RWPE2 (cell line): ENCODE results near the gene EEF1G.

Experiments used
- ATAC-seq: fragments of 200-7000 bp; cut with Tn5 transposase; 3 replicates; pipeline ENCODE4 v1.9.1; 2021; ENCODE audit warnings: low read depth
- DNase-seq: peaks from one replicate; pipeline ENCODE4 v3.0.0-alpha.2; 2020; ENCODE audit warnings: low spot score
- H3K27ac ChIP-seq: fragments of 450-650 bp; 2 replicates; pipeline ENCODE4 v1.5.1; 2017; ENCODE audit warnings: mild to moderate bottlenecking; ENCODE audit not compliant: poor library complexity, severe bottlenecking
- H3K27me3 ChIP-seq: fragments of 250-450 bp; sonication (Bioruptor Pico); 2 replicates; pipeline ENCODE4 v1.5.1; 2021; ENCODE audit warnings: mild to moderate bottlenecking, moderate library complexity; ENCODE audit not compliant: insufficient read depth, poor library complexity, severe bottlenecking
- H3K36me3 ChIP-seq: fragments of 250-450 bp; sonication (Bioruptor Pico); 2 replicates; pipeline ENCODE4 v1.5.1; 2020; ENCODE audit warnings: low read depth, mild to moderate bottlenecking, moderate library complexity
- H3K4me1 ChIP-seq: fragments of 250-450 bp; sonication (Bioruptor Pico); 2 replicates; pipeline ENCODE4 v1.5.1; 2021; ENCODE audit warnings: mild to moderate bottlenecking, moderate library complexity; ENCODE audit not compliant: insufficient read depth, poor library complexity, severe bottlenecking
- H3K4me3 ChIP-seq: fragments of 250-450 bp; sonication (Bioruptor Pico); 2 replicates; pipeline ENCODE4 v1.5.1; 2021; ENCODE audit warnings: mild to moderate bottlenecking, moderate library complexity; ENCODE audit not compliant: severe bottlenecking
- H3K9me3 ChIP-seq: fragments of 250-450 bp; sonication (Bioruptor Pico); 2 replicates; pipeline ENCODE4 v1.5.1; 2021; ENCODE audit warnings: mild to moderate bottlenecking, moderate library complexity; ENCODE audit not compliant: severe bottlenecking
- CTCF ChIP-seq: fragments of 450-650 bp; IDR thresholded peaks from one replicate; pipeline ENCODE4 v1.5.1; 2017; ENCODE audit warnings: mild to moderate bottlenecking, moderate library complexity; ENCODE audit not compliant: poor library complexity, severe bottlenecking

The EEF1G gene

DNA sequence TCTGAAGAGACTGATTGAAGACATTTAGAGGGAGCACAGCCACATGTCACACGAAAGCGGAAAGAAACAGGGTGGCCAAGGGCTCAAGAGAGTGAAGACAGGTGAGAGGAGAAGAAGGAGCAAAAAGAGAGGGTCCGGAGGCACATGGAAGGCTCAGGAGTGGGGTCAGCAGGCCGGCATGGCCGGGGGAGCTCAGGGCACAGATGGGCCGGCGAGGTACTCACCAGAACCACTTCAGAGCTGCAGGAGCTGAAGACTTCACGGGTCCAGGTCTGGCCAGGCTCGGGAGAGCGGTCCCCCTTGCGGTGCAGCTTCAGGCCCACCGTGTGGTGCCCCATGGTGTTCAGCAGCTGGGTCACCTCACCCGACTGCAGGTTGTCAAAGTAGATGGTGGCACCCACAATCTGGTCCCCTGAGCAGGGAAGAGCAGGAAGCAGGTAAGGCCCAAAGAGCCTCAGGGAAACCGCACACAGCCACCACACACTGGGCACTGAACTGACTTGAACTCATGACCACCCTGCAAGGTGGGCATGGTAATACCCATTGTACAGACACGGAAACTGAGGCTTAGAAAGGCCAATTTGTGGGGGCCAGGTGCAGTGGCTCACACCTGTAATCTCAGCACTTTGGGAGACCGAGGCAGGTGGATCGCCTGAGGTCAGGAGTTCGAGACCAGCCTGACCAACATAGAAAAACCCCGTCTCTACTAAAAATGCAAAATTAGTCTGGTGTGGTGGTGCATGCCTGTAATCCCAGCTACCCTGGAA lies 38.7 kb downstream of the EEF1G start:
- no peak for DNase-seq
- H3K27me3 ChIP-seq: no peaks in the 10 kb centered on the region
- no peak for TF ChIP-seq CTCF

DNA sequence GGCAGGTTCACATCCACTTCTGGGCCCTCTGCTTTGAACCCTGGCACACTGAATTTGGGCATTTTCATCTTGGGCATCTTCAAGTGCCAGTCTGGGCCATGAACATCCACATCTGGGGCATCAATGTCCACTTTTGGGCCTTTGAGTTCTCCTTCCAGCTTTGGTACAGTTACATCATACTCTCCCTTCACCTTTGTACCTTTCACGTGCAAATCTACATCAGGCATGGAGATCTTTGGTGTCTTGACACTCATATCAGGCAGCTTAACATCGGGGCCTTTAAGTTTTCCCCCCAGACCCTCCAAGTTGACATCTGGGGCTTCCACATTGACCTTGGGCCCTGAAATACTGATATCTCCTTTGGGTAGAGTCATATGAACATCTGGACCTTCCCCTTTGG lies 41.6 kb downstream of the EEF1G start:
- DNase-seq: no peak
- no peak overlapping the region for H3K4me3 ChIP-seq
- H3K27me3 ChIP-seq: no peaks in the 10 kb centered on the region
- no peaks in the 10 kb centered on the region for H3K9me3 ChIP-seq
- no peak for TF ChIP-seq CTCF
- H3K4me1 ChIP-seq: no peaks in the 10 kb centered on the region
- H3K36me3 ChIP-seq: peaks cover 92% of the 10 kb centered on the region
- no peak overlapping the region for H3K27ac ChIP-seq
- ATAC-seq: no peak

More for the DNA sequence above, 38.7 kb downstream of the EEF1G start:
- peaks cover 92% of the 10 kb centered on the region for H3K36me3 ChIP-seq
- ATAC-seq: no peak
- H3K9me3 ChIP-seq: no peaks in the 10 kb centered on the region
- H3K4me3 ChIP-seq: no peak overlapping the region
- peaks cover 18% of the 10 kb centered on the region for H3K4me1 ChIP-seq
- H3K27ac ChIP-seq: no peak overlapping the region

DNA sequence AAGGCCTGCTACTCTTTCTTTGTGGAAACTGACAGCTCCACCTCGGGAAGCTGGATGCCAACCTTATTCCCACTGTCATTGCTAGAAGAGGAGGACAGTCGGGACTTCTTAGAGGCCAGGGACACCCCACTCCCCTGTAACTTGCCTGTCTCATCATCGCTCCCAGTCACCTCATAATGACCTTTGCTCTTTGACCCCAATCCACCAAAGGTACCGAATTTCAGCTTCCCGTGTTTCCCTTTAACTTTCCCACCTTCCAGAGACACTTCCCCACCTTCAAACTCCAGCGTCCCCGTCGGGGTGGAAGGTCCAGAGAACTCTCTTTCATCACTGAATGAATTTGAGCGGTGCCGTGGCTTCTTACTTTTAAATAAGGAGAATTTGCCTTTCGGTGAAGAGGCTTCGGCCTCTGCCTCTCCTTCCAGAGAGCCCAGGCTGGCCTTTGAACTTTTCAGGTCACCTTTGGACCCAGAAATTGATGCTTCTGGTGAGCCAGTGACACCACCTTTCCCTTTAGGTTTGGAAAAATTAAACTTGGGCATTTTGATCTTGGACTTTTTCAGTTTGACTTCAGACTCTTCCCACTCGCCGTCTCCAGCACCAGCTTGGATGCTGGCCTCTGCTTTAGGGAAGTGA lies 56.8 kb downstream of the EEF1G start:
- H3K36me3 ChIP-seq: peaks cover 72% of the 10 kb centered on the region
- DNase-seq: no peak
- TF ChIP-seq CTCF: no peak
- H3K4me1 ChIP-seq: no peaks in the 10 kb centered on the region
- ATAC-seq: no peak
- no peaks in the 10 kb centered on the region for H3K27me3 ChIP-seq
- no peak overlapping the region for H3K27ac ChIP-seq
- H3K4me3 ChIP-seq: no peak overlapping the region
- no peaks in the 10 kb centered on the region for H3K9me3 ChIP-seq

- Histone ChIP-seq H3K27me3 (no peaks in the 10 kb centered on the region), H3K27ac (no peak overlapping the region), H3K9me3 (no peaks in the 10 kb centered on the region), H3K36me3 (peaks cover 45% of the 10 kb centered on the region), H3K4me3 (no peak overlapping the region), H3K4me1 (peaks cover 11% of the 10 kb centered on the region)
- DNase-seq (no peak), ATAC-seq (peak; percentile 9)
- no peak for TF ChIP-seq CTCF
Measured at GRCh38 chr11:62514151-62514550, 59.5 kb downstream of the EEF1G start.

GRCh38 chr11:62513626-62514025 lies 60.1 kb downstream of the EEF1G start:
- ATAC-seq (peak; percentile 6), DNase-seq (no peak)
- no peaks in the 10 kb centered on the region for H3K9me3 ChIP-seq
- H3K4me3 ChIP-seq: no peak overlapping the region
- H3K36me3 ChIP-seq: peaks cover 40% of the 10 kb centered on the region
- H3K4me1 ChIP-seq: peaks cover 16% of the 10 kb centered on the region
- no peak for TF ChIP-seq CTCF
- no peaks in the 10 kb centered on the region for H3K27me3 ChIP-seq
- no peak overlapping the region for H3K27ac ChIP-seq
